Measurements from ENCODE around the gene TTLL12. TPM values are rescaled to one million over a fixed set of nuclear protein-coding genes. Genes with fewer than 3 reads are reported as not detected.

TTLL12 gene
- total RNA-seq, 1 experiment from 2014 or later = 113 TPM

DNA sequence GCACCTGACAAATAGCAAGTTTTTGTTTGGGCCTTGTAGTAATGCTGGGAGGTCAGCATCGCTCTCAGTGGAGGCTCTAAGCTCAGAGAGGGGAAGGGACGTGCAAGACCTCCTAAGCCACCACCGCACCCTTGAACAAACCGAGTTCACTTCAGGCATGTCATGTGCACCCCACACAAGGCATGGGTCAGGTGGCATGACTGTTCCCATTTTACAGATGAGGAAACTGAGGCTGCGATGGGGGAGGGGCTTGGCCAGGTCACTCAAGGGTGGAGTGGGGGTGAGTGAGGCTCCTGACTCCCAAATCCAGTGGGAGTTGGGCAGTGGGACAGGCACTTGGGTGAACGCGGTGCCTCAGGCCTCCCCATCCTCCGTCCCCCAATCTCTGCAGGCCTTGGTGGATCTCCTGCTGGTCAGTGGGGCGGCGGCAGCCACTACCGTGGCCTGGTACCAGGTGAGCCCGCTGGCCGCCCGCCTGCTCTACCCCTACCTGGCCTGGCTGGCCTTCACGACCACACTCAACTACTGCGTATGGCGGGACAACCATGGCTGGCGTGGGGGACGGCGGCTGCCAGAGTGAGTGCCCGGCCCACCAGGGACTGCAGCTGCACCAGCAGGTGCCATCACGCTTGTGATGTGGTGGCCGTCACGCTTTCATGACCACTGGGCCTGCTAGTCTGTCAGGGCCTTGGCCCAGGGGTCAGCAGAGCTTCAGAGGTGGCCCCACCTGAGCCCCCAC lies 24.4 kb downstream of the TTLL12 start:
- peaks cover 44% of the 10 kb centered on the region; the same call in 1 of the 2 replicates for H3F3A ChIP-seq (ENCODE audit: insufficient read depth, low read depth)
- H3K9me2 ChIP-seq (ENCODE audit: insufficient read depth) = no peaks in the 10 kb centered on the region
- no peaks in the 10 kb centered on the region for H3K27me3 ChIP-seq (ENCODE audit: insufficient read depth, low read depth)
- H3K9me3 ChIP-seq (ENCODE audit: insufficient read depth, low read depth) = no peaks in the 10 kb centered on the region
- no peaks in the 10 kb centered on the region for H3K4me1 ChIP-seq (replicated peaks; ENCODE audit: insufficient read depth)
- H3K79me2 ChIP-seq (ENCODE audit: low read depth) = 0 out of 2 replicates have a peak, but pooled peaks cover 7% of the 10 kb centered on the region
- ChIA-PET CTCF (no interaction called here), POLR2A (ENCODE audit: unreplicated experiment) (no interaction called here)
- H4K20me1 ChIP-seq (ENCODE audit: insufficient read depth) = peaks cover 46% of the 10 kb centered on the region
- H3K4me2 ChIP-seq = no peak overlapping the region
- intact Hi-C loops (cut with micrococcal nuclease; ENCODE audit: unreplicated experiment) = no loop called here
- H3K36me3 ChIP-seq (ENCODE audit: low read depth) = peaks cover 4% of the 10 kb centered on the region; the same call in 1 of the 2 replicates
- no TSS peak for BruUV-seq (replicated peaks)
- TF ChIP-seq, protein P1, sequence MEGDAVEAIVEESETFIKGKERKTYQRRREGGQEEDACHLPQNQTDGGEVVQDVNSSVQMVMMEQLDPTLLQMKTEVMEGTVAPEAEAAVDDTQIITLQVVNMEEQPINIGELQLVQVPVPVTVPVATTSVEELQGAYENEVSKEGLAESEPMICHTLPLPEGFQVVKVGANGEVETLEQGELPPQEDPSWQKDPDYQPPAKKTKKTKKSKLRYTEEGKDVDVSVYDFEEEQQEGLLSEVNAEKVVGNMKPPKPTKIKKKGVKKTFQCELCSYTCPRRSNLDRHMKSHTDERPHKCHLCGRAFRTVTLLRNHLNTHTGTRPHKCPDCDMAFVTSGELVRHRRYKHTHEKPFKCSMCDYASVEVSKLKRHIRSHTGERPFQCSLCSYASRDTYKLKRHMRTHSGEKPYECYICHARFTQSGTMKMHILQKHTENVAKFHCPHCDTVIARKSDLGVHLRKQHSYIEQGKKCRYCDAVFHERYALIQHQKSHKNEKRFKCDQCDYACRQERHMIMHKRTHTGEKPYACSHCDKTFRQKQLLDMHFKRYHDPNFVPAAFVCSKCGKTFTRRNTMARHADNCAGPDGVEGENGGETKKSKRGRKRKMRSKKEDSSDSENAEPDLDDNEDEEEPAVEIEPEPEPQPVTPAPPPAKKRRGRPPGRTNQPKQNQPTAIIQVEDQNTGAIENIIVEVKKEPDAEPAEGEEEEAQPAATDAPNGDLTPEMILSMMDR (conservative IDR thresholded peaks at IDR 0.05) = no peak
- TF ChIP-seq EZH2 (IDR thresholded peaks at IDR 0.05; ENCODE audit: low read depth) = no peak
- DNase-seq = no peak
- H3K27ac ChIP-seq = no peak overlapping the region
- no peak overlapping the region for H3K4me3 ChIP-seq
- H2AFZ ChIP-seq = no peak overlapping the region

DNA sequence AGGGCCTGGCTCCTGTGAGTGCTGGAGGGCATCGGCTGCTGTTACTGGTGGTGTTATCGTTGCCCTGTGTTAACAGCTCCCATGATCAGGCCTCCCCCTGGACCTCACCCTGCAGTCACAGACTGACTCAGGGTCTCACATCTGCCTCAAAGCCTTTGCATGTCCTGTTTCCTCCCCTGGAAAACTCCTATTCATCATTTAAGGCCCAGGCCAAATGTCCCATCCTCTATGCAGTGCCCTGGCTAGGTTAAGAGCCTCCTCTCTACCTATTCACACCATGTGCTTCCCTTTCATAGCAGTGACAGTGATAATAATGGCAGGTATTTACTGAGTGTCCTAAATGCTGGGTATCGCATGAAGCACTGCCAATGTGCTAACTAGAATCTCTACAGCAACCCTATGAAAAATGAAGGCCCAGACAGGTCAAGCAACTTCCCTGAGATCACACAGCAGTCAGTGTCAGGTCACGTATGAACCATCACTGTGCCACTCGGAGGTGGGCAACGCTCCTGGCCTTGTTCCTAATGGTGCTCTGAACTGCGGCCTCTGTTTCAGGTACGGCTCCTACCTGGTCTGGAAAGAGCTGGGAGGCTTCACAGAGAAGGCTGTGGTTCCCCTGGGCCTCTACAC lies 26.3 kb downstream of the TTLL12 start:
- no peaks in the 10 kb centered on the region for H3K9me2 ChIP-seq (ENCODE audit: insufficient read depth)
- no peaks in the 10 kb centered on the region for H3K9me3 ChIP-seq (ENCODE audit: insufficient read depth, low read depth)
- intact Hi-C loops (cut with micrococcal nuclease; ENCODE audit: unreplicated experiment) = no loop called here
- no TSS peak for BruUV-seq (replicated peaks)
- DNase-seq = no peak
- peaks cover 48% of the 10 kb centered on the region for H4K20me1 ChIP-seq (ENCODE audit: insufficient read depth)
- peaks cover 34% of the 10 kb centered on the region; the same call in 1 of the 2 replicates for H3F3A ChIP-seq (ENCODE audit: insufficient read depth, low read depth)
- H3K27ac ChIP-seq = no peak overlapping the region
- peaks cover 15% of the 10 kb centered on the region for H3K79me2 ChIP-seq (ENCODE audit: low read depth)
- H3K27me3 ChIP-seq (ENCODE audit: insufficient read depth, low read depth) = no peaks in the 10 kb centered on the region
- H3K36me3 ChIP-seq (ENCODE audit: low read depth) = peaks cover 4% of the 10 kb centered on the region; the same call in 1 of the 2 replicates
- TF ChIP-seq, protein P1 (conservative IDR thresholded peaks at IDR 0.05) = no peak
- TF ChIP-seq EZH2 (IDR thresholded peaks at IDR 0.05; ENCODE audit: low read depth) = no peak
- no peaks in the 10 kb centered on the region for H3K4me1 ChIP-seq (replicated peaks; ENCODE audit: insufficient read depth)
- ChIA-PET CTCF (interaction anchor here (0.5 kb wide), 1 partner anchor 88 kb away, joined by 3 read pairs; no protein-coding TSS in a partner anchor), POLR2A (ENCODE audit: unreplicated experiment) (interaction anchor here (0.7 kb wide), 1 partner anchor 721 kb away, joined by 5 read pairs; no protein-coding TSS in a partner anchor)
- no peak overlapping the region for H3K4me2 ChIP-seq
- H2AFZ ChIP-seq = no peak overlapping the region
- H3K4me3 ChIP-seq = no peak overlapping the region

DNA sequence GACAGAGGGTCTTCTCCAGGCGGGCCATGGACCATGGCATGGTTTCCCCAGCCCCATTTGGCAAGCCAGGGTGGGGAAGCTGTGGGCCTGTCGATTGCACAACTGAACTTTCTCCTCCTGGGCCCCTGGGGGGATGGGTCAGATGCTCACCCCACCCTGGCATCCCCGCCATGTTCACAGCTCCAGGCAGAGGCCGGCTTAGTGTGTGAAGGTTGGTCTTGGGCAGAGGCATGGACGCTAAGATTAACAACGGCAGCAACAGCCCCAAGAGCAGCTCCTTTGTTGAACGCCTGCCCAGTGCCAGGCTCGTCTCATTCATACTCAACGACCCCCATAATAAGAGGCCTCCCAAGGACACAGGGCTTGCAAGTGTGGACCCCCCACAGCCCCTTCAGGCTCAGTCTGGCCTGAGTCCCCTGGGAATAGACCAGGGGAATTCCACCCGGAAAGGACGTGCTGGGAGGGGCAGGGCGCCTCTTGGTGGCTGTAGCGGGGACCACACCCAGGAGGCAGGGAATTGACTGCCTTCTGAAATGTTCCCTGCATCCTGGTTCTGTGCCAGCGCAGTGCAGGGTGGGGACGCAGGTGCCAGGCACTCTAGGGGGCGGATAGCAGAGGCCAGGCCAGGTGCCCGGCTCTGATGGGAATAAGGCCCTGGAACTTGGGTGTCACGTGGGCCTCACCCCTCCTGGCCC lies 27.3 kb downstream of the TTLL12 start:
- BruUV-seq (replicated peaks) = no TSS peak
- Histone ChIP-seq H3K79me2 (ENCODE audit: low read depth) (peaks cover 25% of the 10 kb centered on the region), H3K4me1 (replicated peaks; ENCODE audit: insufficient read depth) (no peaks in the 10 kb centered on the region), H3K27ac (no peak overlapping the region), H4K20me1 (ENCODE audit: insufficient read depth) (peaks cover 48% of the 10 kb centered on the region), H3K4me3 (no peak overlapping the region), H3K4me2 (no peak overlapping the region), H3K36me3 (ENCODE audit: low read depth) (peaks cover 4% of the 10 kb centered on the region; the same call in 1 of the 2 replicates), H3K9me3 (ENCODE audit: insufficient read depth, low read depth) (no peaks in the 10 kb centered on the region), H3K9me2 (ENCODE audit: insufficient read depth) (no peaks in the 10 kb centered on the region), H3F3A (ENCODE audit: insufficient read depth, low read depth) (peaks cover 29% of the 10 kb centered on the region; the same call in 1 of the 2 replicates), H3K27me3 (ENCODE audit: insufficient read depth, low read depth) (no peaks in the 10 kb centered on the region), H2AFZ (no peak overlapping the region)
- DNase-seq = peak in 1 of 2 experiments; percentile 23
- ChIA-PET POLR2A (ENCODE audit: unreplicated experiment) (no interaction called here), CTCF (interaction anchor here (0.6 kb wide), 2 partner anchors 93 to 799 kb away, joined by 3 read pairs; no protein-coding TSS in a partner anchor)
- intact Hi-C loops (cut with micrococcal nuclease; ENCODE audit: unreplicated experiment) = no loop called here
- no peak for TF ChIP-seq EZH2 (IDR thresholded peaks at IDR 0.05; ENCODE audit: low read depth)
- TF ChIP-seq, protein P1 (conservative IDR thresholded peaks at IDR 0.05) = peak; percentile 56; the same call in 1 of the 2 replicates
